ENCODE measurements around the gene COG8.

GRCh38 chr16:69328854-69329316 is 10.5 kb downstream of the COG8 start:
- TF ChIP-seq CTCF (IDR thresholded peaks at IDR 0.05) = no peak
- no peak for TF ChIP-seq POLR2A (IDR thresholded peaks at IDR 0.05)
